ENCODE measurements around the gene VWA3B.

The VWA3B gene

GRCh38 chr2:98087447-98088020 is 567 bp downstream of the VWA3B start:
- no peak overlapping the region for H3K27ac ChIP-seq
- no peak for TF ChIP-seq CTCF (IDR thresholded peaks at IDR 0.05)
- no peak for TF ChIP-seq ZFX (IDR thresholded peaks at IDR 0.05; ENCODE audit: borderline replicate concordance)

GRCh38 chr2:98088261-98088660 is 1.3 kb downstream of the VWA3B start:
- TF ChIP-seq CTCF (IDR thresholded peaks at IDR 0.05) (no peak), ZFX (IDR thresholded peaks at IDR 0.05; ENCODE audit: borderline replicate concordance) (no peak)
- no peak overlapping the region for H3K27ac ChIP-seq

- TF ChIP-seq CTCF (IDR thresholded peaks at IDR 0.05) (no peak), ZFX (IDR thresholded peaks at IDR 0.05; ENCODE audit: borderline replicate concordance) (no peak)
- no peak overlapping the region for H3K27ac ChIP-seq
Observed at GRCh38 chr2:98089941-98090340, 3.0 kb downstream of the VWA3B start.

- no peak for TF ChIP-seq ZFX (IDR thresholded peaks at IDR 0.05; ENCODE audit: borderline replicate concordance)
- no peak for TF ChIP-seq CTCF (IDR thresholded peaks at IDR 0.05)
- no peak overlapping the region for H3K27ac ChIP-seq
Observed at GRCh38 chr2:98090951-98091350, 4.0 kb downstream of the VWA3B start.

- TF ChIP-seq ZFX (IDR thresholded peaks at IDR 0.05; ENCODE audit: borderline replicate concordance) (no peak), CTCF (IDR thresholded peaks at IDR 0.05) (no peak)
- no peak overlapping the region for H3K27ac ChIP-seq
Observed at GRCh38 chr2:98091738-98092137, 4.8 kb downstream of the VWA3B start.

GRCh38 chr2:98093146-98093545 is 6.2 kb downstream of the VWA3B start:
- no peak for TF ChIP-seq CTCF (IDR thresholded peaks at IDR 0.05)
- no peak overlapping the region for H3K27ac ChIP-seq

- TF ChIP-seq ZFX (IDR thresholded peaks at IDR 0.05; ENCODE audit: borderline replicate concordance) (no peak), CTCF (IDR thresholded peaks at IDR 0.05) (no peak)
Observed at GRCh38 chr2:98093611-98094010, 6.6 kb downstream of the VWA3B start.

More at GRCh38 chr2:98093611-98094010, 6.6 kb downstream of the VWA3B start:
- no peak overlapping the region for H3K27ac ChIP-seq
